ENCODE data around the gene PLCB1. TPM values are rescaled to one million over a fixed set of nuclear protein-coding genes. Genes with fewer than 3 reads are reported as not detected.

Gene PLCB1
- total RNA-seq, 4 donors from 2014 or later = 7.2 to 28.1 (median 9.6) TPM

DNA sequence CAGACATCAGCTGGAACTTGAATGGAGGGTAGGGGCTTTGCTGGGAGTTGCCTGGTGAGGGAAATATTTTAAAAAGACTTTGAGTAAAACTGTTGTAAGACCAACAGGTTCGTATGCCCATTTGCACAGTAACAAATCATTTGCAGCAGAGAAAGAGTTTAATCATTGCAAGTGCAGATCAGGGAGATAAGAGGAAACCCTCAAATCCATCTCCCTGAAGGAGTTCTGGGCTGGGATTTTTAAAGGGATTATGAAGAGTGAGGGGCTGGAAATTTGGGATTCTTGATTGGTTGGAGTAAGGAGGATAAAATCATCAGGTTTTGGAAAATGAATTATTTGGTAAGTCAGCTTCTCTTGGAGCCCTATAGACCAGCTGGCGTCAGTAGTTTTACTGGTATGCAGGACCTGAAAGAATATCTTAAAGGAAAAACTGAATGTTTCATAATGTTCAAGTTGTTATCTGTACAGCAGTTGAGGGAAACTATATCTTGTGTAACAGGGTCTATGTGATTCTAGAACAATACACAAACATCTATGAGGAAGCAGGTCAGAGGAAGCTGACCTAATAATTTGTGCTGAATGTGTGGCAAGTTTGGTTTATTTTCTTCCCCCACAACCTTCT, 295.5 kb downstream of the PLCB1 start:
- Histone ChIP-seq H3K4me1 (peaks cover 0 to 5% (median 0%) of the 10 kb centered on the region in 4 donors), H3K27ac (no peak overlapping the region)
- TF ChIP-seq, protein P1, sequence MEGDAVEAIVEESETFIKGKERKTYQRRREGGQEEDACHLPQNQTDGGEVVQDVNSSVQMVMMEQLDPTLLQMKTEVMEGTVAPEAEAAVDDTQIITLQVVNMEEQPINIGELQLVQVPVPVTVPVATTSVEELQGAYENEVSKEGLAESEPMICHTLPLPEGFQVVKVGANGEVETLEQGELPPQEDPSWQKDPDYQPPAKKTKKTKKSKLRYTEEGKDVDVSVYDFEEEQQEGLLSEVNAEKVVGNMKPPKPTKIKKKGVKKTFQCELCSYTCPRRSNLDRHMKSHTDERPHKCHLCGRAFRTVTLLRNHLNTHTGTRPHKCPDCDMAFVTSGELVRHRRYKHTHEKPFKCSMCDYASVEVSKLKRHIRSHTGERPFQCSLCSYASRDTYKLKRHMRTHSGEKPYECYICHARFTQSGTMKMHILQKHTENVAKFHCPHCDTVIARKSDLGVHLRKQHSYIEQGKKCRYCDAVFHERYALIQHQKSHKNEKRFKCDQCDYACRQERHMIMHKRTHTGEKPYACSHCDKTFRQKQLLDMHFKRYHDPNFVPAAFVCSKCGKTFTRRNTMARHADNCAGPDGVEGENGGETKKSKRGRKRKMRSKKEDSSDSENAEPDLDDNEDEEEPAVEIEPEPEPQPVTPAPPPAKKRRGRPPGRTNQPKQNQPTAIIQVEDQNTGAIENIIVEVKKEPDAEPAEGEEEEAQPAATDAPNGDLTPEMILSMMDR (IDR thresholded peaks at IDR 0.05) = no peak
- TF ChIP-seq POLR2A (IDR thresholded peaks at IDR 0.05) = no peak

DNA sequence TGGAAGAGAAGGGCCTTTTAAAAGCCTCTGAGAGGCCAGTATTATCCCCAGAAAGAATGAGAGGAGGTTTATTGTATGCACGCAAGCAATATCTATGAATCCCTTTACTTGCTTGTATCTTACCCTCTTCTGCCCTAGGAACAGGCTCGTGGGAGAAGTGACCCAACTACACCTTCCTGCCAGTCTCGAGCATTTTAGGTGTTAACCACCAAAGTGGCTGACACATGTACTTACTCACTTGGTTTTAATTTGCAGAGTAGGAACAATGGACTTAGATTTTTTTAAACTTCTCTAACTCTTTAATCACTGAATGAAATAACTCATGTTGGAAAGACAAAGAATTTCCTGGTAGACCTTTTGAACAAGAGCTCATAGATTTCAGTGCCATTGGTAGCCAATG, 296.9 kb downstream of the PLCB1 start:
- Histone ChIP-seq H3K4me3 (no peak overlapping the region), H3K27ac (no peak overlapping the region), H3K9me3 (no peaks in the 10 kb centered on the region), H3K4me1 (peaks cover 0 to 5% (median 0%) of the 10 kb centered on the region in 4 donors), H3K36me3 (no peaks in the 10 kb centered on the region), H3K27me3 (no peaks in the 10 kb centered on the region)
- no peak for TF ChIP-seq POLR2A (IDR thresholded peaks at IDR 0.05)
- TF ChIP-seq, protein P1 (IDR thresholded peaks at IDR 0.05) = no peak
- DNase-seq = no peak

More for the DNA sequence above, 295.5 kb downstream of the PLCB1 start:
- Histone ChIP-seq H3K27me3 (no peaks in the 10 kb centered on the region), H3K9me3 (no peaks in the 10 kb centered on the region), H3K4me3 (no peak overlapping the region), H3K36me3 (no peaks in the 10 kb centered on the region)
- DNase-seq = no peak

DNA sequence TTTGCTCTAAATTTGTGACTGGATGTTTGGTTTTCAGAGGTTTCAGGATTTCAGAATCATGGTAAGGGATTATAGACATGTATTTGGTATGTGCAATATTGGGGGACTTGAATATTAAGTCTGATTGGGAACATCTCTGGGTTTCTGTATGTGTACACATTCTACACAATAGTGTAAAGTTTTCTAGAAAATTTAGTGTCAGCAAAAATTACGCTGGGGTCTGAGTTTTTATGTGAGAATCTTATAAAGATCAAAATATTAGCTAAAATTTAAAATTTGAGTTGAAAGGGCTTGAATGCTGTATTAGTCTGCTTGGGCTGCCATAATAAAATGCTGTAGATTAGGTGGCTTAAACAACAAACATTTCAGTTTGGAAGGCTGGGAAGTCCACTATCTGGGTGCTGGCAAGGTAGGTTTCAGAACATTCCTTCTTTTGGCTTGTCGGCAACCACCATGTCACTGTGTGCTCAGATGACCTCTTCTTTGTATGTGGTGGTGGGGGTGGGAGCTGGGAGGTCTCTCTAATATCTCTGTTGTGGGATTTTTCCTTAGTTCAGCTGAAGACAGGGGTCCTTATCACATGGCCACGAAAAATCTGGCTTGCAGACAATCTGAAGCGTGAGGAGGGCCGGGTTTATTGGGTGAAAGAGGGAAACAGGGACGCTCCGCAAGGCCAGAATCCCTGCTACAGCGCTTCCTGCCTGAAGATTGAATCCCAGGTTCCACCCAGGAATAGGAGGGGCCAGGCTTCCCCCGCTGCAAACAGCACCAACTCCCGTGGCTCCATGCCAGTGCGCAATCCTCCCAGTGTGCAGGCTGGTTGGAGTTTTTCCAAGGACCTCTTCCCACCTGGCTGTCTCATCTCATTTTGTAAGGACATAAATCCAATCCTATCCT, 299.7 kb downstream of the PLCB1 start:
- Histone ChIP-seq H3K4me1 (peaks cover 0 to 5% (median 0%) of the 10 kb centered on the region in 4 donors), H3K4me3 (no peak overlapping the region), H3K9me3 (no peaks in the 10 kb centered on the region), H3K36me3 (no peaks in the 10 kb centered on the region), H3K27me3 (no peaks in the 10 kb centered on the region), H3K27ac (peak overlapping the region in 1 of 4 donors; percentile 14)
- DNase-seq = peak in 2 of 3 donors; percentile 53 to 67
- TF ChIP-seq POLR2A (IDR thresholded peaks at IDR 0.05) = no peak
- TF ChIP-seq, protein P1 (IDR thresholded peaks at IDR 0.05) = no peak

DNA sequence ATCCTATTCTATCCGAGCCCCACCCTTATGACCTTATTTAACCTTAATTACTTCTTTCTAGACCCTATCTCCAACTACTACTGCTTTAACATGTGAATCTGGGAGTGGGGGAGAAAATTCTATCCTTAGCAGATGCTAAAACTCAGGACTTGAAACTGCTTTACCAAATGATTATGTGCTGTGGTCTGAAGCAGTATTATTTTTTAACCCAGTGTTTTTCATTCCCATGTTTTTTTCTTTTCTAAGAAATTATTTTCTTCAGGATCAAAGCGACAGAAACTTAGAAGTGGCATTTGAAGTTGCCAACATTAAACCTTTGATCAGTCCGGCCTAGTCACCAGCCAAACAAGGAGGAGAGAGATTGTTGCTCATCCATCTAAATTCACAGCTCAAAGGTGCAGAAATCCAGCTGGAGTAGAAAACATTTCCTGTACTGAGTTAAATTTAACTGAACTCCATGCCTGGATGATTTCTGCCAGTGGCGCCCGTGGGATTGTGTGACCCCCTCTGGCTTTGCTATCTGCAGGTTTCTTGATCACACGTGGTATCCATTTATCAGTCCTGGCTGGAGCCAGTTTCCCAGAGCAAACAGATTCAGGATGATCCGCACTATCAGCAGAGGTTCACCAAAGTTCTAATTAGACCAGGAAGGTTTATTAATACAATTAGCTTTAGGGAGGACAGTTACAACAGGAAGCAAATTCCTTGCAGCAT, 300.5 kb downstream of the PLCB1 start:
- peaks cover 0 to 5% (median 0%) of the 10 kb centered on the region in 4 donors for H3K4me1 ChIP-seq
- no peak overlapping the region for H3K4me3 ChIP-seq
- no peaks in the 10 kb centered on the region for H3K27me3 ChIP-seq
- H3K9me3 ChIP-seq = no peaks in the 10 kb centered on the region
- H3K36me3 ChIP-seq = no peaks in the 10 kb centered on the region
- no peak for DNase-seq
- peak overlapping the region in 1 of 4 donors; percentile 4 for H3K27ac ChIP-seq
- no peak for TF ChIP-seq POLR2A (IDR thresholded peaks at IDR 0.05)
- TF ChIP-seq, protein P1 (IDR thresholded peaks at IDR 0.05) = no peak

DNA sequence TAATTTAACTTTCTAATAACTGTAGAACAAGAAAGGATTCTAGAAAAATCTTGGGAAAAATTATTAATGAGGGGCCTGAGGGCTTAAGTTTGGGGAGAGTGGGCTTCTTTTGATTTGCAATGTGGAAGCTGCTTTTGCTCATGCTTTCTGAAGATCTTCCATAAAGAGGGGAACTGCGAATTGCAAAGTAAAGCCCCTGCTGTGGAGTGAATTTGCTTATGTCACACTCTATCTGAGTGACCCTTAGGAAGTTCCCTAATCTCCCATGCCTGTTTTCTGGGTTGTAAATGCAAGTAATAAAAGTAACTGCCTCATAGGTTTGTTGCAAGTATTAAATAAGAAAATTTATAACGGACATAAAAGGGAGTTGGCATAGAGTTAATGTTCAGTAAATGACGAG, 301.2 kb downstream of the PLCB1 start:
- Histone ChIP-seq H3K36me3 (no peaks in the 10 kb centered on the region), H3K4me3 (no peak overlapping the region), H3K27ac (peak overlapping the region in 1 of 4 donors; percentile 4), H3K9me3 (no peaks in the 10 kb centered on the region), H3K4me1 (peaks cover 0 to 5% (median 0%) of the 10 kb centered on the region in 4 donors), H3K27me3 (no peaks in the 10 kb centered on the region)
- no peak for DNase-seq
- no peak for TF ChIP-seq POLR2A (IDR thresholded peaks at IDR 0.05)
- TF ChIP-seq, protein P1 (IDR thresholded peaks at IDR 0.05) = no peak

Data from Peyer's patch (tissue), 4 donors.